A673 (cell line): ENCODE data around the gene CSF2RB.

ENCODE experiments used
- EZH2 ChIP-seq: fragments of 200-600 bp; sonication (generic); IDR thresholded peaks from 2 replicates; pipeline ENCODE4 v1.6.1; 2017; ENCODE audit warnings: borderline replicate concordance, low read depth, mild to moderate bottlenecking, mixed read lengths, antibody characterized with exemption, low read length; ENCODE audit not compliant: poor library complexity, severe bottlenecking
- TF ChIP-seq, protein P1 (sequence below): fragments of 300-800, 200-600 bp; sonication (generic); conservative IDR thresholded peaks from 2 replicates; pipeline ENCODE4 v1.5.1; 2017; ENCODE audit warnings: low read depth, mild to moderate bottlenecking, antibody characterized with exemption, low read length, moderate library complexity, mixed read lengths

DNA sequence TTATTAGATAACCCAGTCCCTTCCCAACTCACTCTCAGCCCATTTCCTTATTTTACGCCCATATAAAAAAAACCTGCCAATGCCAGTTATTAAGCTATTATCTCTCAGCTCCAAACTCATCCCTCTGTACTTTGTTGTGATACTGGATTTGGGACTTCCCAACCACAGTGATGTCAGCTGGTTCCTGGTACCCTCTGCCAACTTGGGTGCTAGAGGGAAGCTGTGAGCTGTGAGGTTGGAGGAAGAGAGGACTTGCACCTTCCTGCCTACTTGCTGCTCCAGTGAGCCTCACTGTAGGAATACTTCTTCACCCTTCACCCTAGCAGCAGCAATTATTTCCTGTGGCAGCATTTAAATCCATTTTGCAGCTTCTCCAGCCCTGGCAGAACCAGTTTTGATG, 19.2 kb upstream of the CSF2RB start:
- no peak for TF ChIP-seq EZH2
- TF ChIP-seq, protein P1, sequence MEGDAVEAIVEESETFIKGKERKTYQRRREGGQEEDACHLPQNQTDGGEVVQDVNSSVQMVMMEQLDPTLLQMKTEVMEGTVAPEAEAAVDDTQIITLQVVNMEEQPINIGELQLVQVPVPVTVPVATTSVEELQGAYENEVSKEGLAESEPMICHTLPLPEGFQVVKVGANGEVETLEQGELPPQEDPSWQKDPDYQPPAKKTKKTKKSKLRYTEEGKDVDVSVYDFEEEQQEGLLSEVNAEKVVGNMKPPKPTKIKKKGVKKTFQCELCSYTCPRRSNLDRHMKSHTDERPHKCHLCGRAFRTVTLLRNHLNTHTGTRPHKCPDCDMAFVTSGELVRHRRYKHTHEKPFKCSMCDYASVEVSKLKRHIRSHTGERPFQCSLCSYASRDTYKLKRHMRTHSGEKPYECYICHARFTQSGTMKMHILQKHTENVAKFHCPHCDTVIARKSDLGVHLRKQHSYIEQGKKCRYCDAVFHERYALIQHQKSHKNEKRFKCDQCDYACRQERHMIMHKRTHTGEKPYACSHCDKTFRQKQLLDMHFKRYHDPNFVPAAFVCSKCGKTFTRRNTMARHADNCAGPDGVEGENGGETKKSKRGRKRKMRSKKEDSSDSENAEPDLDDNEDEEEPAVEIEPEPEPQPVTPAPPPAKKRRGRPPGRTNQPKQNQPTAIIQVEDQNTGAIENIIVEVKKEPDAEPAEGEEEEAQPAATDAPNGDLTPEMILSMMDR: no peak
